Measurements from ENCODE around the gene ZCCHC14. TPM values are rescaled to one million over a fixed set of nuclear protein-coding genes. Genes with fewer than 3 reads are reported as not detected.
"Not testable (repeated sequence)": the region's sequence is repeated elsewhere in the genome, so short reads cannot be mapped to it uniquely, and the experiment has no call there.

Gene ZCCHC14
- total and polyA plus RNA-seq, 5 experiments from 2014 or later, result 0.37 to 33.8 (median 0.85) TPM

GRCh38 chr16:87482266-87482665 is 10.6 kb downstream of the ZCCHC14 start:
- Mint-ChIP-seq H3K9me3 (no peaks in the 10 kb centered on the region), H3K4me1 (peaks cover 47 to 71% (median 70%) of the 10 kb centered on the region in 4 donors), H3K27me3 (no peaks in the 10 kb centered on the region), H3K4me3 (peak overlapping the region in 2 of 10 donors; percentile 26 to 27), H3K36me3 (peaks cover 4 to 46% (median 10%) of the 10 kb centered on the region in 3 donors), H3K27ac (peak overlapping the region in 2 of 10 donors; percentile 23 to 77)
- POLR2A ChIA-PET, result no interaction called here
- DNase-seq (no peak), ATAC-seq (no peak)

- POLR2A ChIA-PET, result interaction anchor here (1.2 kb wide), 1 partner anchor 17 kb away, joined by 3 read pairs; no protein-coding TSS in a partner anchor
- H3K27me3 Mint-ChIP-seq, H3K9me3 Mint-ChIP-seq, DNase-seq, ATAC-seq: not testable (repeated sequence)
- H3K4me1 Mint-ChIP-seq, result peaks cover 44 to 65% (median 64%) of the 10 kb centered on the region in 4 donors
- H3K27ac Mint-ChIP-seq, result peak overlapping the region in 1 of 10 donors; percentile 77
- H3K36me3 Mint-ChIP-seq, result peaks cover 4 to 46% (median 10%) of the 10 kb centered on the region in 3 donors
- H3K4me3 Mint-ChIP-seq, result peak overlapping the region in 1 of 10 donors; percentile 27
These were observed 11.1 kb downstream of the ZCCHC14 start for GRCh38 chr16:87481711-87482110.

GRCh38 chr16:87477209-87477981 is 15.4 kb downstream of the ZCCHC14 start:
- H3K27ac Mint-ChIP-seq, result peak overlapping the region in 3 of 10 donors; percentile 6 to 56 (median 54)
- ATAC-seq, POLR2A ChIA-PET, H3K27me3 Mint-ChIP-seq, H3K4me3 Mint-ChIP-seq, DNase-seq, H3K9me3 Mint-ChIP-seq: not testable (repeated sequence)
- peaks cover 0 to 48% (median 9%) of the 10 kb centered on the region in 3 donors for H3K36me3 Mint-ChIP-seq
- H3K4me1 Mint-ChIP-seq, result peaks cover 30 to 59% (median 51%) of the 10 kb centered on the region in 4 donors

- DNase-seq (no peak), ATAC-seq (no peak)
- Mint-ChIP-seq H3K9me3 (no peaks in the 10 kb centered on the region), H3K27me3 (peaks cover 0 to 2% (median 0%) of the 10 kb centered on the region in 5 donors), H3K27ac (peak overlapping the region in 2 of 10 donors; percentile 44 to 77), H3K4me1 (peaks cover 20 to 56% (median 44%) of the 10 kb centered on the region in 4 donors), H3K4me3 (no peak overlapping the region), H3K36me3 (peaks cover 0 to 45% (median 9%) of the 10 kb centered on the region in 3 donors)
- POLR2A ChIA-PET, result no interaction called here
These were observed 18.2 kb downstream of the ZCCHC14 start for GRCh38 chr16:87474566-87474996.

GRCh38 chr16:87474017-87474416 is 18.8 kb downstream of the ZCCHC14 start:
- Mint-ChIP-seq H3K4me3 (peak overlapping the region in 1 of 10 donors; percentile 30), H3K27me3 (peaks cover 0 to 2% (median 0%) of the 10 kb centered on the region in 5 donors), H3K4me1 (peaks cover 20 to 56% (median 42%) of the 10 kb centered on the region in 4 donors), H3K36me3 (peaks cover 0 to 39% (median 6%) of the 10 kb centered on the region in 3 donors), H3K9me3 (no peaks in the 10 kb centered on the region), H3K27ac (peak overlapping the region in 2 of 10 donors; percentile 9 to 77)
- POLR2A ChIA-PET, result no interaction called here
- DNase-seq (no peak), ATAC-seq (no peak)

GRCh38 chr16:87472935-87473334 is 19.9 kb downstream of the ZCCHC14 start:
- Mint-ChIP-seq H3K27ac (no peak overlapping the region), H3K27me3 (peaks cover 0 to 2% (median 0%) of the 10 kb centered on the region in 5 donors), H3K9me3 (no peaks in the 10 kb centered on the region), H3K4me1 (peaks cover 16 to 56% (median 40%) of the 10 kb centered on the region in 4 donors), H3K36me3 (peaks cover 0 to 32% (median 5%) of the 10 kb centered on the region in 3 donors), H3K4me3 (no peak overlapping the region)
- ATAC-seq, result no peak
- DNase-seq, result no peak
- POLR2A ChIA-PET, result no interaction called here

- ATAC-seq (no peak), DNase-seq (no peak)
- H3K4me1 Mint-ChIP-seq, result peaks cover 14 to 50% (median 33%) of the 10 kb centered on the region in 4 donors
- peaks cover 0 to 2% (median 0%) of the 10 kb centered on the region in 5 donors for H3K27me3 Mint-ChIP-seq
- no peak overlapping the region for H3K4me3 Mint-ChIP-seq
- H3K36me3 Mint-ChIP-seq, result peaks cover 0 to 30% (median 5%) of the 10 kb centered on the region in 3 donors
- POLR2A ChIA-PET, result no interaction called here
- H3K9me3 Mint-ChIP-seq, result no peaks in the 10 kb centered on the region
- H3K27ac Mint-ChIP-seq, result peak overlapping the region in 1 of 10 donors; percentile 11
These were observed 20.6 kb downstream of the ZCCHC14 start for GRCh38 chr16:87472142-87472778.

- ATAC-seq (no peak), DNase-seq (no peak)
- POLR2A ChIA-PET, result no interaction called here
- H3K36me3 Mint-ChIP-seq, result peaks cover 0 to 30% (median 5%) of the 10 kb centered on the region in 3 donors
- peak overlapping the region in 1 of 10 donors; percentile 11 for H3K27ac Mint-ChIP-seq
- H3K27me3 Mint-ChIP-seq, result peaks cover 0 to 2% (median 0%) of the 10 kb centered on the region in 5 donors
- H3K4me3 Mint-ChIP-seq, result no peak overlapping the region
- H3K4me1 Mint-ChIP-seq, result peaks cover 14 to 56% (median 36%) of the 10 kb centered on the region in 4 donors
- H3K9me3 Mint-ChIP-seq, result no peaks in the 10 kb centered on the region
These were observed 21.3 kb downstream of the ZCCHC14 start for GRCh38 chr16:87471278-87472141.

GRCh38 chr16:87470332-87470731 is 22.5 kb downstream of the ZCCHC14 start:
- peaks cover 10 to 55% (median 31%) of the 10 kb centered on the region in 4 donors for H3K4me1 Mint-ChIP-seq
- POLR2A ChIA-PET, result interaction anchor here (0.5 to 0.6 kb wide), 2 partner anchors 65 to 123 kb away, joined by 3 read pairs; no protein-coding TSS in a partner anchor
- H3K27ac Mint-ChIP-seq, result no peak overlapping the region
- ATAC-seq (no peak), DNase-seq (no peak)
- peaks cover 0 to 2% (median 0%) of the 10 kb centered on the region in 5 donors for H3K27me3 Mint-ChIP-seq
- no peaks in the 10 kb centered on the region for H3K9me3 Mint-ChIP-seq
- H3K4me3 Mint-ChIP-seq, result no peak overlapping the region
- H3K36me3 Mint-ChIP-seq, result peaks cover 0 to 25% (median 5%) of the 10 kb centered on the region in 3 donors

- no peak for ATAC-seq
These were observed 23.7 kb downstream of the ZCCHC14 start for GRCh38 chr16:87469169-87469568.

GRCh38 chr16:87468550-87468949 is 24.3 kb downstream of the ZCCHC14 start:
- H3K27ac Mint-ChIP-seq, result no peak overlapping the region
- H3K4me1 Mint-ChIP-seq, result peaks cover 15 to 60% (median 36%) of the 10 kb centered on the region in 4 donors
- POLR2A ChIA-PET, result interaction anchor here (0.5 kb wide), 1 partner anchor 22 kb away, joined by 4 read pairs; no protein-coding TSS in a partner anchor
- H3K36me3 Mint-ChIP-seq, result peaks cover 0 to 10% (median 0%) of the 10 kb centered on the region in 3 donors
- H3K27me3 Mint-ChIP-seq, result no peaks in the 10 kb centered on the region
- H3K4me3 Mint-ChIP-seq, result no peak overlapping the region
- no peak for ATAC-seq
- no peak for DNase-seq
- no peaks in the 10 kb centered on the region for H3K9me3 Mint-ChIP-seq

More at GRCh38 chr16:87469169-87469568, 23.7 kb downstream of the ZCCHC14 start:
- peaks cover 13 to 57% (median 35%) of the 10 kb centered on the region in 4 donors for H3K4me1 Mint-ChIP-seq
- peaks cover 0 to 13% (median under 1%) of the 10 kb centered on the region in 3 donors for H3K36me3 Mint-ChIP-seq
- POLR2A ChIA-PET, result no interaction called here
- peak overlapping the region in 1 of 10 donors; percentile 26 for H3K27ac Mint-ChIP-seq
- H3K9me3 Mint-ChIP-seq, result no peaks in the 10 kb centered on the region
- no peak overlapping the region for H3K4me3 Mint-ChIP-seq
- no peak for DNase-seq
- H3K27me3 Mint-ChIP-seq, result no peaks in the 10 kb centered on the region
